ENCODE data around the gene FGF22.
"Not testable (repeated sequence)": the region's sequence is repeated elsewhere in the genome, so short reads cannot be mapped to it uniquely, and the experiment has no call there.

The FGF22 gene

DNA sequence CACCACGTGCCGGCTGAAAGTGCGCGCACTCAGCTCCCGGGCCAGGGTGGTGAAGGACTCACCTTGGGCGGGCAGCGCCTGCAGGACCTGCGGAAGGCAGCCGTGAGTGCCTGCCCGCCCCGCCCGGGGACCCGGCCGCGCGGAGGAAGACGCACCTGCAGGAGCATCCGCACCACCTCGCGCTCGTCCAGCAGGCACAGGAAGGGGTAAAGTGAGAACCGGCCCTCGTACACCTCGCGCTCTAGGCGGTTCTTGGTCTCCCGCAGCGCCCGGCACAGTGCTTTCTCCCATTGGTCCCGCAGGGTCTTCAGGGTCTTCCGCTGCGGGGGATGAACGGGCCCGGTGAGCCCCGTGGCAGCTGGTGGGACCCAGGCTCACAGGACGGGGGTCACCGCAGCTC is 17.0 kb upstream of the FGF22 start:
- DNase-seq: no peak

DNA sequence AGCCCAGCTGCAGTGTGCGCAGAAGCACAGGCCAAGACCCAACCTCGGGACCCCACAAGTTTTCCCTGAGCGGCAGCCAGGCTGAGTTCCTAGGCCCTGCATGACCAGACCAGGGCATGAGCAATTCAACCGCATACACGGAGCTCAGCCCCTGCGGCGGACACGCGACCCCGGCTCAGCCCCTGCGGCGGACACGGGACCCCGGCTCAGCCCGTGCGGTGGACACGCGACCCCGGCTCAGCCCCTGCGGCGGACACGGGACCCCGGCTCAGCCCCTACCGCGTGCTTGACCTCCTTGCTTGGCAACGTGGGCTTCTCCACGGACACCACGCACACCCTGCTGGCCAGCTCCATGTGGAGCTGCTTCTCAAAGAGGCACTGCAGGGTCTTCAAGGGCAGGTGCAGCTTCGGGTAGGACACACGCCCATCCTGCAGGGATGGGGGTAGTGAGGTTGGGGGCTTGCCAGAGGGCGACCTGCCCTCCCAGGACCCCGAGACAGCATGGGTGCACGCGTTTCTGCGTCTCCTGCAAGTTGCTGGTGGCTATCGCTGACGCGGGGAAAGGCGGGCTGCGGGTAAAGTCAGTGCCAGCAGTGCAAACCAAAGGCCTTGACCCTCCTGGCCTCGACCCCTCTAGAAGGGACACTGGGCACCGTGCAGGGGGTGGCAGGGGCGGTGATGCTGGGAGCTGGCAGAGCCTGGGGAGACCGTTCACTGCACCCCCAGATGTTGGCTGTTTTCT is 16.3 kb upstream of the FGF22 start:
- no peak for DNase-seq

DNA sequence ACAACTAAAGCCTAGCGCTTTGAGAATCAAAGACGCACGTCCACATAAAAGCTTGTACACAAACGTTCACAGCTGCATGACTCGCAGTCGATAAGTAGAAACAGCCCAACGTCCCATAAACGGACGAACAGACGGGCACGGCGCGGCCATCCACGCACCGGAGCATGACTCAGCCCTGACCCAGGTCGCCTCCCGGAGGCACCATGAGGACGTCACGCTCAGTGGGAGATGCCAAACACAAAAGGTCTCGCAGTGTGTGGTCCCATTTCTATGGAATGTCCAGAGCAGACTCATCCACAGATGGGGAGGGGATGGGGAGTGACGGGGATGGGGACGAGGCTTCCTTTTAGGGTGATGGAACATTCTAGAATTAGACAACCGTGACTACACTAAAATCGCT is 15.7 kb upstream of the FGF22 start:
- no peak for DNase-seq

DNA sequence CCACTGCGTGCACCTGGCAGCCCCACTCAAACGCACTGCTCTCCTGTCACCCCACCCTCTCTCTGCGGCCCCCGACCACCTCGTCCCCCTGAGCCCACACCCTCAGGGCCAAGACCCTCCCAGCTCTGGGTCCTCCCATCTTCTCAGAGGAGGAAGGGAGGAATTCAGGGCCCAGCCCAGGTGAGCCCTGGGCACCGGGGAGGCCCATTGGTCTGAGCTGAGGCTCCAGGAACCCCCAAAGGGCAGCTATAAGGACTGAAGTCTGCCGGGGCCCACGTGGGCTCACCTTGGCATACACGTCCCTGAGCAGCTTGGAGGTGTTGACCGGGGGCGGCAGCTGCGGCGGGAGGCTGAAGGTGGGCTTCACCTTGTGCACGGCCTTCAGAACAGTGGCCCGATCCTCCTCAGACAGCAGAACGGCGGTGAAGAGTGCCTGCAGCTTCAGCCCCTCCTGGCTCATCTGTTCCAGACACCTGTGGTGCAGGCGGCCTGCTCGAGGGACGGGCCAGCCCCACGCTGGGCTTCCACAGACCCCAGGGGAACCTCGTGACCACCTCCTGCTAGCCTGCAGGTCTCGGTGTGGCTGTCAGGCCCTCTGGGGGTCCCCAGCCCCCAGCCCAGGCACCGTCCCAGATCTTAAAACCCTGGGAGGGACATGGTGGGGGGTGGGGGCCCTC is 15.1 kb upstream of the FGF22 start:
- no peak for DNase-seq

DNA sequence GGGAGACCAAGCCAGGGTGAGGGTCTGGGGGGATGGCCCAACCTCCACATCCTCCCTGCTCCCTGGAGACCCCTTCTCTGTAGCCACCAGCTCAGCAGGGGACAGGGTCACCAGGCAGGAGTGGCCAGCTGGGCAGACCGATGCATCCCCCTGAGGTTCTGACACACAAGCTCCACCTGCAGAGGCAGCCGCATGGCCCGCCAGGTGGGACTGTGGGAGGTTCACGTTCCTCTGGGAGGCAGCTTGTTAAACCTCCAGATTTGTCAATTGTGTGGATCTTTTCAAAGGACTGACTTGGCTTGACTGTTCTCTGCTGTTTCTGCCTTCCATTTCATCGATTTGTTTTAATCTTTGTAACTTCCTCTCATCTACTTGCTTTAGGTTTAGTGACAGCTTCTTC is 14.4 kb upstream of the FGF22 start:
- no peak for DNase-seq

DNA sequence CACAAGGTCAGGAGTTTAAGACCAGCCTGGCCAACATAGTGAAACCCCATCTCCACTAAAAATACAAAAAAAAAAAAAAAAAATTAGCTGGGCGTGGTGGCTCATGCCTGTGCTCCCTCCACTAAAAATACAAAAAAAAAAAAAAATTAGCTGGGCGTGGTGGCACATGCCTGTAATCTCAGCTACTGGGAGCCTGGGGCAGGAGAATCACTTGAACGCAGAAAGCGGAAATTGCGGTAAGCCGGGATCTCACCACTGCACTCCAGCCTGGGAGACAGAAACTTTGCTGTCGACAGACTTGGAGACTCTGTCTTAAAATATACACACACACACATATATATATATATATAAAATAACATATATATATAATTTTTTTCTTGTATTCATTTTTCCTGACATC is 13.1 kb upstream of the FGF22 start:
- not testable (repeated sequence) for DNase-seq

DNA sequence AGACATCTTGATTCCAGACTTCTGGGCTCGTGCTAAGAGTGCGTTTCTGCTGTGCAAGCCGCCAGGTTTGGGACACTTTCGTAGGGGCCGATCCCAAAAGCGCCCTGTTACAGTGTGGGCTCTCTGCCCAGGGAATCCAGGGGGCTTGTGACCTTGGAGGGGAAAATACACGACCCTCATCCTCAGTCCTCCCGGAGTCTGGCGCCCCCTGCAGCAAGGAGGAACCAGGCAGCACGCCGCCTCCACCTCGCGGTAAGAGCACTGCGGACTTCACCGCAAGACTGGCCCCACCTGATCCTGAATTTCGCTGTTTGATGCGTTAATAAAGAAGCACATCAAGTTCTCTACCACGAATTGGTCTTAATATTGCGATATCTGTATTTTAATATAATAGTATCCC is 11.5 kb upstream of the FGF22 start:
- peak; percentile 47 for DNase-seq

DNA sequence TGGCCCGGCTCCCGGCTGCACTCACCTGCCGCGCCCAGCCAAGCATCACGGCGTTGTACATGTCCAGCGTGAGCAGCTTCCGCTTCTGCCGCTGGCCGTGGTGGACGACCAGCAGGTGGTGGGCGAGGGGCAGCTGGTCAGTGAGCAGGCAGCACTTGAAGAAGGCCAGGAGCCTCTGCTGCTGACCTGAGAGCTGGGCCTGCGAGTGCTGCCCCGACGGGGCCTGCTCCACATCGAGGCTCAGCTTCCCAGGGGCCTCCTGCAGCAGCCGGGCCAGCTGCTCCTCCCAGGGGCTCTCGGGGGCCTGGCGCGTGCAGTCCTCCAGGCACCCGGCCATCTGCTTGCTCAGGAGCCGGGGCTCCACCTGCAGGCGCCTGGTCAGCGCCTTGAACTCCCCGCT is 10.2 kb upstream of the FGF22 start:
- not testable (repeated sequence) for DNase-seq

DNA sequence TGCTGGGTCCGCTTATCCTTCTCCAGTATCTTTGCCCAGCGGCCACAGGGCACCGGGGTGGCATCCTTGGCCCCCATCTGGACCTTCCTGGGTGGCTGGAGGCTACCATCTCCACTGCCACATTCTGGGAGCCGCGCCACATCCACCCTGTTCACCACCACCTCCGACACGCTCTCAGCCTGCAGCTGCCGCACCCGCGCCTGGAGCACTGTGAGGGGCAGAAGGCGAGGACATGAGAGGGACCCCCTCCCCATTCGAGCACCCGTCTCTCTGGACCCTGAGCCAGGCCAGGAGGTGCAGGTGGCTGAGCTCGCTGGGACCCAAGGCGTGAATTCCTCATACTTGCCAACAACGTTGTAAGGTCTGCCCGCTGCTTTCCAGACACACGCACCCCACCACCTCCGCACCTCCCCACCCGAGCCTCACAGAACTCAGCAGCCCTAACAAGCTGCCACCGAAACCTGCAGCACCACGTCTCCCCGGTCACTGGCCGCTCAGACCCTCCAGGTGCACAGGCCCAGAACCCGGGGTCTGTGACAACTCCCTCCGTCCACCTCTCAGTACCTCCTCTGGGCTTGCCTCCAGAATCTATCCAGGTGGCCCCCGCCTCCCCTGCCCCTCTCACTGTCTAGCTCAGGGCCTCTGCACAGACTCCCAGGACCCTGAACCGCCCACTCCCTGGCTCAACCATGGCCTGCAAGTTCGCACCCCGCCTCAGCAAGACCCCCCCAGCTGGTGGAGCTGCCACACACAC is 9.5 kb upstream of the FGF22 start:
- DNase-seq: no peak

DNA sequence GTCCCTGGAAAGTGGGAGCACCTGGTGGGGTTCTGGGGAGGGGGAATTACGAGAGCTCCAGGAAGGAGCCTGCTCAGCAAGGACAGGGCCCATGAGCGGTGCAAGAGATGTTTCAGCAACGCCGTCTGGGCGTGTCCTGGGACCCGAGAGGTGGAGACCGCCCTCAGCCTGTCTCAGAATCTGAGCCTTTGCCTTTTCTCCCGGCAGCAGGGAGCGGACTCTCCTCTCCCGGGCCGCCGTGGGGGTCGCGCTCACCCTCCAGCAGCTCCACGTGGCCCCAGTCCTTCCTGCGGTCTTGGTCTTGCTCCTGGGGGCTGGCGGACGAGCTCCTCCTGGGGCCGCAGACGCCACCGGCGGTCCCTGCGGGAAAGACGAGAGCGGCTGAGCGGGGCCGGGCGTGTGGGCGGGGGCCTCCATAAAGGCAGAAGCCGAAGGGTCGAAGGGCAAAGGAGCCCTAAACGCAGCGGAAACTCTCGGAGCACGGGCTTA is 7.1 kb upstream of the FGF22 start:
- DNase-seq: peak; percentile 73

DNA sequence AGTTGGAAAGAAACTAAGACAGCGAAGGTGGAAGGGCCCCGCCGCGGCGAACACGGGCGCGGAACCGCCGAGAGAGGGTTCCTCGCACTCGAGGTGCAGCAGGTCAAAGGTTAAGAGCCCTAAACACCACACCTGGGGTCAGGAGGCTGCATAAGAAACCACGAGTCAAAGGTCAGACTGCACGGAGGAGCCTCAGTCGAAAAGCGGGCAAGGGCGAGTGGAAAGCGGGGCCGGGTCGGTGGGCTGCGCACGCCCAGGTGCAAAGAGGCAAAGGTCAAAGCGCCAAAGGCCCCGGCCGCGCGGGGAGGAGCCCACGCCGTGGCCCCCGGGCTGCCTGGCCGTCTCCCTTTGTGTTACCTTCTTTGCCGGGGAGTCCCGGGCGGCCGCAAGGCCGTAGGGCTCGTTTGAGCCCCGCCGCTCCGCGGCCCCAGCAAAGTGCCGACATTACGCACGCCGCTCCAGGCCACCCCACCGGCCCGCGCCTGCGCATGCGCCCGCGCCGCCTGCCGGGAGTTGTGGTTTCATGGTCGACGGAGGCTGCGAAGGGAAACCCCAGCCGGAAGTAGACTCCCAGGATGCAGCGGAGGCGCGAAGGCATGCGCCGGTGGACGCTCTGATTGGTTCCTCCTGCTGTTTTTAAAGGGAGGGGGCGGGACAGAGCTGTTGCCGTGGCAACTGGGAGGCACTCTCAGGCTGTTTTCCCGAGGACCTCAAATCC is 6.5 kb upstream of the FGF22 start, which contains the start of gene POLRMT:
TSS of gene POLRMT (minus strand) at position 470 of the 718 bp plus-strand sequence. CDS start at position 445, 25 bp downstream.
- peak; percentile 97 for DNase-seq

DNA sequence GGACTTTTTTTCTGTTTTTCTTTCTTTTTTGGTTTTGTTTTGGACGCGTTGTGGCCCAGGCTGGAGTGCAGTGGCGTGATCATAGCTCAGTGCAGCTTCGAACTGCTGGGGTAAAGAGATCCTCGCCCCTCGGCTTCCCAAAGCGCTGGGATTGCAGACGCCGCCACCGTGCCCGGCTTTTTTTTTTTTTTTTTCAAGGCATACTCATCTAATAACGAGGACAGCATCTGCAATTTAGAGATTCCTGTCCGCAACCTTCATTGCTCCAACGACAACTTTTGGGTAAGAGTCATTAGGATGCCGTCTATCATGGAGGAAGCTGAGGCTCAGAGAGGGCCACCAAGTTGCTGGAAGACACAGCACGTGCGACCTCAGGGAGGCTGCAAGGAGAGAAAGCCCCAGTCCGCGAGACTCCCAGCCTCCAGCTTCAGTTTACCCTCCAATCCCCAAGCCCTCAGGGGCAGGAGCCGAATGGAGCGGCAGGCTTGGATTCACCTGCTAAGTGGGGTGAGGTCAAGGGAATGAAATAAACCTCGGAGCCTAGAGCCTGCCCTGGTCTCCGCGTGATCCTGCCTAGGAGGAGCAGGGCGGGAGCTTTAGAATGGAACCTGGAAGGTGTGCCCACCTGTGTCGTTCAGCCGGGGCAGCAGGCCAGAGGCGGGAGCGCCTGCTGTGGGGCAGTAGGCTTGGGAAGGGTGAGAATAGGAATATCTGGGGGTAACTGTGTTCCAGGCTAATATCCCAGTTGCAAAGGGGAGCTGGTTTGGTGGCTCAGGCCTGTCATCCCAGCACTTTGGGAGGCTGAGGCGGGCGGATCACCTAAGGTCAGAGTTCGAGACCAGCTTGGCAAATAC is 5.7 kb upstream of the FGF22 start:
- DNase-seq: peak; percentile 43

DNA sequence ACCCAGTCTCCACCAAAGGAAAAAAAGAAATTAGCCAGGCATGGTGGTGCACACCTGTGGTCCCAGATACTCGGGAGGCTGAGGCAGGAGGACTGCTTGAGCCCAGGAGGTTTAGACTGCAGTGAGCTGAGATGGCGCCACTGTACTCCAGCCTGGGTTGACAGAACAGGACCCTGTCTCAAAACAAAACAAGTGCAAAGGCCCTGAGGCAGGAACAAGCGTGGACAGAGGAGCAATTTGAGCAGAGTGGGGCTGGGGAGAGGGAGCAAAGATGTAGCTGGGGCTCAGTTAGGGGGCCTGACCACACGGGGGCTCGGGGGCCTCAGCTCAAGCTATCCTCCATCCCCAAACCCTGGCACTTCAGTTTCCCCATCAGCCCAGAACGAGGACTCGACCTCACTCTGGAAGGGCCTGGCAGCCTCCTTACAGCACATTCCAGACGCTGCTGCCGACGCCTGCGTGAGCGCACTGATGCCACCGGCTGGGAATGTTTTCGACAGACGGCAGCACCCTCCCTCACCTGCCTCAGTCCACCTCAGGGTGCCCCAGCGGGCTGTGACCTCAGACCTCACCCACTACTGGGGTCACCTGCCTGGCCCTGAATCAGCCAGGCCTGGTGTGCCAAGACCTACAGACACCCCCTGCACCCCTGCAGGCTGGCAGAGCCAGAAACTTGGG is 4.6 kb upstream of the FGF22 start:
- DNase-seq: no peak

DNA sequence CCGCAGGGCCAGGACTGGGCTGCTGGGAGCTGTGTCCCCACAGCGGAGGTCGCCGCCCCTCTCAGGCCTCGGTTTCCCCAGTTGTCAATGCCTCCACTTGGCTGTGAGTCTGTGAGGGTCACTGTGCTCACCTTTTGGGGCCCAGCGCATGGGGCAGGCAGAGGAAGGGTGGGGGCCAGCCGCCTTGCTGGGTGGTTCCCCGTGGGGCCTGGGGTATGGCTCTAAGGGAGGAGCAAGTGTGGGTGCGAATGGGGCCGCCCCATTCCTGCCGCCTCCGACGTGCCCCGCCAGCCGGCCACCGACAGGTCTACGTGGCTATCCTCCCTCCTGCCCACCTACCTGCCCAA is 800 bp upstream of the FGF22 start:
- no peak for DNase-seq

DNA sequence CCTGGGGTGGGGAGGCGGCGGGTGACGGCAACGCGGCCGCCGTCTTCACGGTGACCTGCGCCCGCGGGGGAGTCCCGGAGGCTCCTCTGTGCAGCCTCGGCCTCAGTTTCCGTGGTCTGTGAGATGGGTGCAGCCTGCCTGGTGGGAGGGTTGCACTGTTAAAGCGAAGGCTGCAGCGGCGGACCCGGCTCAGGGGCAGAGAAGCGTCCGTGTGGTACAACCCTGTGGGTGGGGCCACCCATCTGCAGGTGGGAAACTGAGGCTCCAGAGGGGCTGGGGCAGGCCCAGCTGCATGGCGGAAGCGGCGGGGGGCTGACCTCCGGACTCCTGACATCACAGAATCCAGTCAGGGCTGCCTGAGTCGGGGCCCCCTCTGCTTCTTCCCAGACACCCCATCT is 481 bp downstream of the FGF22 start:
- no peak for DNase-seq

DNA sequence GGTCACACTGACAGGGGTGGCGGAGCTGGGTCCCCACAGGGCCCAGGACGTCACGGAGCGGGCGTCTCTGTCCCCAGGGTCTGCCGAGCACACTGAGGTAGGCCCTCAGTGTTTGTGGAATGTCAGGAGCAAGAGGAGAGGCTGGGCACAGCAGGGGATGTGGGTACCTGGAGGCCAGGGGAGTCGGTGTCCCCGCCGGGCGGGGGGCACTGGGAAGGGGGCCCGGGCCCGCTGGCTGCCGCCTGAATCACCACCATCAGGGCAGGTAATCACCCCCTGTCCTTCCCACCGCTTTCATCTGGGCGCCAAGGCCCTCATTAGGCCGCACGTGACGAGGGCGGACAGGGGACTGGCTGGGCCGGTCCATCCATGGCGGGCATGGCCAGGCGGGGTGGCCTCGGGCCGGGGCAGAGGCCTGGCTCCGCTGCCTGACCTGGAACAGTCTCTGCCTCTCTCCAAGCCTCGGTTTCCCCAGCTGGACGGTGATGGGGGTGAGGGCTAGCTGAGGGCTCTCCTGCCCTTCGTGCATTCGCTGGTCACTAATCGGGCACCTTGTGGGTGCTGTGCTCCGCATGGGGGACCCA is 1.0 kb downstream of the FGF22 start:
- DNase-seq: no peak

DNA sequence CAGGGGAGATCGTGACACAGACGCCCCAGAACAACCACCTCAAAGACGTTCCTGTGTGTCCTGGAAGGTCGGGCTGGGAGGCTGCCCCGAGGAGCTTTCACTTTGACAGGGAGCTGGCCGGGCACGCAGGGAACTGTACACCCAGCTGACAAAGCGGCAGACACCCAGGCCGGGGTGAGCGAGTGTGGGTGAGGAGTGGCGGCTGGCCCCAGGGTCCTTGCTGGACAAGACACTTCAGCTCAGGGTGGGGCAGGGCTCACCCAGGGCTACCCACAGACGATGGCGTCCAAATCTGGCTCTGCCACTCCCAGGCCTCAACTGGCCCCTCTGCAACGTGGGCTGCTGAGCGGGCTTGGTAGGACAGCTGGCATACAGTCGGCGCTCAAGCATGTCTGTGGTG is 2.0 kb downstream of the FGF22 start:
- no peak for DNase-seq

DNA sequence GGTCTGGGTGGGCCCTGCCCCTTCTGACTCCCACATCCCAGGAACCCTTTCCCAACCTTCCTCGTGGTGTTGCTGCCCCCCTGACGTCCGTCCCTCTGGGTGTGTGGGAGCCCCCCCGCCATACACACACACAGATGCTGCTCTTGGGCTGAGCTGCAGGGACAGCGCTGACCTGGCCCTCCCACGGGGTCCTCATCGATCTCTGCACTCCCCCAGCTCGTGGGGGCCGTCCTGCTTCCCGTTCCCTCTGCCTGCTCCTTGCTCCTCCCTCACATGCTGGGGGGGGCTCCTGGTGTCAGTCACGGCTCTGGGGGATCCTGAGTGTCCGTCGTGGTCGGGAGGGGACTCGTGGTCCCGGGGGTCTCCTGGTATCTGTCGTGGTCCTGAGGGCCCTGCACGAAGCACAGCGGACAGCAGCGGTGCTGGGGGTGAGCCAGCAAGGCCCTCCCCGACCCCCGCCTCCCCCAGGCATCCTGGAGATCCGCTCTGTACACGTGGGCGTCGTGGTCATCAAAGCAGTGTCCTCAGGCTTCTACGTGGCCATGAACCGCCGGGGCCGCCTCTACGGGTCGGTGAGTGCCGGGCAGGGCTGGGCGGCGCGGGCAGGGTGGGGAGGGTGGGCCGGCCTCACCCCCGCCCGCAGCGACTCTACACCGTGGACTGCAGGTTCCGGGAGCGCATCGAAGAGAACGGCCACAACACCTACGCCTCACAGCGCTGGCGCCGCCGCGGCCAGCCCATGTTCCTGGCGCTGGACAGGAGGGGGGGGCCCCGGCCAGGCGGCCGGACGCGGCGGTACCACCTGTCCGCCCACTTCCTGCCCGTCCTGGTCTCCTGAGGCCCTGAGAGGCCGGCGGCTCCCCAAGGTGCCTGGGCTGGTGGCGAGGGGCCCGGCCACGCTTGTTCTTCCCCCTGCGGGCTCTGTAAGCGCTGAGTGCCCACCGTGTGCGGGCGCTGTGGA is 3.4 kb downstream of the FGF22 start:
- DNase-seq: no peak

DNA sequence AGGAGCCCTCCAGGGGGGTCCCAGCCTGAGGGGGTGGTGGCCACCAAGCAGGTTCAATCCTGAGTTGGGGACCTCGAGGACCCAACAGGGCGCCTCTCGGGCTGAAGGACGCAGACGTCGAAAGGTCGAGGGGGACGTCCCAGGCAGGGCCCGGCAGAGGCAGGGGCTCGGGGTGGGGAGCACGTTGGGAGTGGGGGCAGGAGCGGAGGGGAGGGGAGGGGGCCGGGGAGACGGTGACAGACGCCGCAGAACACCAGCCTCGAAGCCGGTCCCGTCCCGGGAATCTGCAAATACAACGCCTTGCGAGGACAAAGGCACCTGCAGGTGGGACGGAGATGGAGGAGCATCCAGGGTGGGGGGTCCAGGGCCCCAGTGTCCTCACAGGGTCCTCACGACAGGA is 4.1 kb downstream of the FGF22 start:
- DNase-seq: no peak

DNA sequence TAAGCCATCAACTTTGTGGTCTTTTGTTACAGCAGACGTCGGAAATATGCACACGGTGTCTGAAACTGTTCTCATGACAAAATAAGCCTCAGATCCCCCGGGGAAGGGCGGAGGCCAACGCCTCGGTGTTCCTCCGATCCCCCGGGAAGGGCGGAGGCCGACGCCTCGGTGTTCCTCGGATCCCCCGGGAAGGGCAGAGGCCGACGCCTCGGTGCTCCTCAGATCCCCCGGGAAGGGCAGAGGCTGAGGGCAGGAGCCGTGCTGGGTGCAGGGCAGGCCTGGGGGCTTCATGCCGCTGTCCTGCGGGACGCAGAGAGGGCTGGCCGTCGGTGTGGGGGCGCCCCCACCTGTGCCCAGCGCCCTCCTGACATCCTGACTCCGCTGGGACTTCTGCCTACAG is 4.7 kb downstream of the FGF22 start:
- DNase-seq: no peak

Data from stimulated activated CD8-positive, alpha-beta memory T cell treated with anti-CD3 and anti-CD28 coated beads, Interleukin-4, amount 100 ng/mL, for 48 hours (primary cell).